GM19238 (cell line): ENCODE data around the gene VASN.
"Not testable (repeated sequence)": the region's sequence is repeated elsewhere in the genome, so short reads cannot be mapped to it uniquely, and the experiment has no call there.

Experiments
- DNase-seq: peaks from one replicate; pipeline ENCODE4 v3.0.0; 2011; ENCODE audit warnings: low spot score; ENCODE audit not compliant: insufficient read length

VASN gene

DNA sequence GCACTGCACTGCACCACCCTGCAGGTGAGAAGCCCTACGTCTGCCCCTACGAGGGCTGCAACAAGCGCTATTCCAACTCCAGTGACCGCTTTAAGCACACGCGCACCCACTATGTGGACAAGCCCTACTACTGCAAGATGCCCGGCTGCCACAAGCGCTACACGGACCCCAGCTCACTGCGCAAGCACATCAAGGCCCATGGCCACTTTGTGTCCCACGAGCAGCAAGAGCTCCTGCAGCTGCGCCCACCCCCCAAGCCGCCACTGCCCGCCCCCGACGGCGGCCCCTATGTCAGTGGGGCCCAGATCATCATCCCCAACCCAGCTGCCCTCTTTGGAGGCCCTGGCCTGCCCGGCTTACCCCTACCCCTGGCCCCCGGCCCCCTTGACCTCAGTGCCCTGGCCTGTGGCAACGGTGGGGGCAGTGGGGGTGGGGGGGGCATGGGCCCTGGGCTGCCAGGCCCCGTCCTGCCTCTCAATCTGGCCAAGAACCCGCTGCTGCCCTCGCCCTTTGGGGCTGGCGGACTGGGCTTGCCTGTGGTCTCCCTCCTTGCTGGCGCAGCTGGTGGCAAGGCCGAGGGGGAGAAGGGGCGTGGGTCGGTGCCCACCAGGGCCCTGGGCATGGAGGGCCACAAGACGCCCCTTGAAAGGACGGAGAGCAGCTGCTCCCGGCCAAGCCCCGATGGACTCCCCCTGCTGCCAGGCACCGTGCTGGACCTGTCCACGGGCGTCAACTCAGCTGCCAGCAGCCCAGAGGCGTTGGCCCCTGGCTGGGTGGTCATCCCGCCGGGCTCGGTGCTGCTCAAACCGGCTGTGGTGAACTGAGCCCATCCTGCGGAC, 34.7 kb upstream of the VASN start:
- DNase-seq = no peak

- DNase-seq = no peak
Measured at GRCh38 chr16:4337540-4338088, 34.0 kb upstream of the VASN start.

DNA sequence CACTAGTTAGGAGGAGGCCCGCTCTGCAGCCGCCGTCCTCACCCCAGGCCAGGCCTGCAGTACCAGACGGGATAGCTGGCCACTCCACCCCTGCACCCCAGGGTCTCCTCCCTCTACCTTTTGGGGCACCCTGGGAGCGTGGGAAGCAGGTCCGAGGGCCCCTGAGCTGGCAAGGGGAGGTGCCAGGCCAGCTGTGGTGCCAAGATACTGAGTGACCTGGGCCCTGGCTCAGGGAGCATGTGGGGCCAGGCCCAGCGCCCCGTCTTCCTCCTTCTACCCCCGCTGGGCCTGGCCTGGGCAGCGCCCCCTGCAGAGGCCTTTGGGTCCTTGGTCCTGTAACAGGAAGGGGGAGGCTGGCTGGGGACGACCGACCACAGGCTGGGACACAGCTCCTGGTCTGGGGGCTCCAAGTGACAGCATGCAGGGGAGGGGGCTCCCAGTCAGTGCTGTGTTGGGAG, 33.5 kb upstream of the VASN start:
- no peak for DNase-seq

- no peak for DNase-seq
Measured at GRCh38 chr16:4338712-4339299, 32.8 kb upstream of the VASN start.

DNA sequence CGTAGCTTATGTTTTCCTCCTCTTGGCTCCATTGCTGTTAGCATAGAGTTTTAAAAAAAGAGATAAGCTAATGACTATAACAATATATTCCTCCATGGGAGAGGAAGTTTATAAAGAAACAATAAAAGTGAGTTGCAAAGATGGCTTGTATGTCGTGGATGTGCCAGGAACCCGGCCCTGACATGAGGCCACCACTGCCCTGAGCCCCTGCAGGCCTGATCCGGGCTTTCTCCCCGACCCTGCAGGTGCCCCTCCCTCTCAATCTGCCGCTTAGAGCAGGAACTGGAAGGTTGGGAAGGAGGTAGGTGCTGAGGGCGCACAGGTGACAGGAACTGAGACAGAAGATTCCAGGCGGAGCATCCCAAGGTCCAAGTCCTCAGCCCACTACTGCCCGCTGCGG, 32.2 kb upstream of the VASN start:
- no peak for DNase-seq

DNA sequence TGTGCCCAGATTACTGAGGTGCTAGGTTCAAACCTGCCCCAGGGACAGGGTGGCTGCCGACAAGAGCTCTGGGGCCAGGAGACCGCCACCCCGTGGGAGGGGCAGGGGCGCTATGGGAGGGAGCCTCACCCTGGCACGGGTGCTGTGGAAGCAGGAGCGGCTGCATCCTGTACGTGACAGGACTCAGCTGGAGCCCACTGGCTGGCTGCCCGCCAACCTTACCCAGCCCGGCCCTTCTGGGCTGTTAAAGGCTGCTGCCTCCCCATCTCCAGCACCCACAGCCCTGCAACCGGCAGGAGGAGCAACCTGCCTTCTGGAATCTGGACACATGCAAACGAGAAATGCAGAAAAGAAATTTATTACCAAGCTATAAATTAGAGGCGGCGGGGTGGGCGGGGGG, 31.7 kb upstream of the VASN start:
- no peak for DNase-seq

- no peak for DNase-seq
Measured at GRCh38 chr16:4340443-4340842, 31.2 kb upstream of the VASN start.

GRCh38 chr16:4341250-4341649, 30.4 kb upstream of the VASN start:
- DNase-seq = no peak

DNA sequence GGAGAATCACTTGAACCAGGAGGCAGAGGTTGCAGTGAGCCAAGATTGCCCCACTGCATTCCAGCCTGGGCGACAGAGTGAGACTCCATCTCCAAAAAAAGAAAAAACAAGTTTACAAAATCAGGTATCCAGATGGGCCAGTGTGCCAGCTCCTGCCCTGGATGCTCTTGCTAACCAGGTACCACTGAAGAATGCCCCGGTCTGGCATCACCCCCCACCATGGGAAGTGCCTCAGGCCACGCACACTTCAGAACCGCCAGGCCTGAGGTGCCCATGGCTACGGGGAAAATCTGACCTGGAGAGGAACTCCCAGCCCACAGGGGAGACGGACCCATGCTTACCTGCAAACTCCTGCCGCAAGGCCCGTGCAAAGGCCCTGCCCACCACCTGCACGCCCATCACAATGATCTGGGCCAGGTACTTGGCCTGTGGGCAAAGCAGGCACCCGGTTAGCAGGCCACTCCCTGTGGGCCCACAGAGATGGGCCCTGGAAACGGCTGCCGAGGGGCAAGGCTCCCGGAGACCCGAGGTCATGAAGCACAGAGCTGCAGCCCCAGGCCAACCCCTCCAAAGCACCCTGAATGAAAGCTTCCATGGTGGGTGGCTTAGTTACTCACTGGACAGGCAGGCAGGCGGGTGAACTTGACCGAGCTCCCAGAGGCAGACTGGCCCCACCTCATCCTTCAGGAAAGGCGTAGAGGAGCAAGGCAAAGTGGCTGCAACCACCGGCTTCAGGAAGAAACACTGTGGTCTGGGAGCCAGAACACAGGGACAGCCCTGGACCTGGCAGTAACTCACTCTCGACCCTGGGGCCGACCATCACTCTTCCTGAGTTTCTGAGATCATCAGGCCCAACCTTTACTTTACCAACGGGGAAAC, 28.5 kb upstream of the VASN start:
- DNase-seq = no peak

DNA sequence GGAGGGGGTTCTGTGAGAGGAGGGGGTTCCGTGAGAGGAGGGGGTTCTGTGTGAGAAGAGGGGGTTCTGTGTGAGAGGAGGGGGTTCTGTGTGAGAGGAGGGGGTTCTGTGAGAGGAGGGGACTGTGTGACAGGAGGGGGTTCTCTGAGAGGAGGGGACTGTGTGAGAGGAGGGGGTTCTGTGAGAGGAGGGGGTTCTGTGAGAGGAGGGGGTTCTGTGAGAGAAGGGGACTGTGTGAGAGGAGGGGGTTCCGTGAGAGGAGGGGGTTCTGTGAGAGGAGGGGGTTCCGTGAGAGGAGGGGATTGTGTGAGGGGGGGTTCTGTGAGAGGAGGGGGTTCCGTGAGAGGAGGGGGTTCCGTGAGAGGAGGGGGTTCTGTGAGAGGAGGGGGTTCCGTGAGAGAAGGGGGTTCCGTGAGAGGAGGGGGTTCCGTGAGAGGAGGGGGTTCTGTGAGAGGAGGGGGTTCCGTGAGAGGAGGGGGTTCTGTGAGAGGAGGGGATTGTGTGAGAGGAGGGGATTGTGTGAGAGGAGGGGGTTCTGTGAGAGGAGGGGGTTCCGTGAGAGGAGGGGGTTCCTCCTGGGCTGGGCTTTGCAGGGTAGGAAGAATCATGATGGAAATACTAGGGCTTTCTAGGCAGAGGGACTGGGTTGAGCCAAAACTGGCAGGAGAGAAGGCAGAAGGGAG, 27.2 kb upstream of the VASN start:
- DNase-seq = not testable (repeated sequence)

- no peak for DNase-seq
Measured at GRCh38 chr16:4344983-4345835, 26.4 kb upstream of the VASN start.

DNA sequence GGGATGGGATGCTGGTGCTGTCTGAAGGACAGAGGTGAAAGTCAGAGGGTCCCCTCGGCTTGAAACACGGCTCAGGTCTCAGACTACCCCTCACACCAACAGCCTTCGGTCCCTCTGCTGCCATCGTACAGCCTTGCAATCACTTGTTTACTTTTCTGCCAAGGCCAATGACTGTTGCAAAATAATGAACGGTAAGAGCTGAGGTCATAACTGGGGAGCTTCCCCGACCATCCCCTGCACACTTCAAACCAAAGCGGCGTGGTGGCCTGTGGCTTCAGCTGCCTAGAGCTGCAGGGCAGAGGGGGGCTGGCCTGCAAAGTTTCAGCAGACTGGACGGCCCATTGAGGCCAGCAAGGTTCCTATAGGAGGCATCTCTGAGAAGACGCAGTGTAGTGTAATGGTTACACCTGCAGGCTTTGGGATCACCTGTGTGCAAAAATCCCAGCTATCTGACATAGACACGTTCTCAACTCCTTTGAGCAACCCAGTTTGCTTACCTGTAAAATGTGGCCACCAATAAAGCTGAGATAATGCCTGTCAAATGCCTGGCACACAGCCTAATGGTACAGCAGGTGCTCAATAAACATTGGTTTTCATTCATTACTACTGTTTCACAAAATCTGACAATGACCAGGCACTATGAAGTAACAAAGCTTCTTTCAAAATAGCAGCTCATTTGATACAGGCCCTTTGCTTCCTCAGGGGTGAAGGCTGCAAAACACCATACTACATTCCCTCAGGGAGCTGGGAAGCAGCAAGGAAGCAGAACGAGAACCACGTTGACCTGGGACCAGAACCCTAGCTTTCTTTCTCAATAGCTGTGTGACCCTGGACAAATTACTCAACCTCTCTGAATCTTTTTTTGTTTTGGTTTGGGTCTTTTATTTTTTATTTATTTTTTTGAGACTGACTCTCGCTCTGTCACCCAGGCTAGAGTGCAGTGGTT, 25.5 kb upstream of the VASN start:
- DNase-seq = no peak

GRCh38 chr16:4347010-4347409, 24.6 kb upstream of the VASN start:
- no peak for DNase-seq

DNA sequence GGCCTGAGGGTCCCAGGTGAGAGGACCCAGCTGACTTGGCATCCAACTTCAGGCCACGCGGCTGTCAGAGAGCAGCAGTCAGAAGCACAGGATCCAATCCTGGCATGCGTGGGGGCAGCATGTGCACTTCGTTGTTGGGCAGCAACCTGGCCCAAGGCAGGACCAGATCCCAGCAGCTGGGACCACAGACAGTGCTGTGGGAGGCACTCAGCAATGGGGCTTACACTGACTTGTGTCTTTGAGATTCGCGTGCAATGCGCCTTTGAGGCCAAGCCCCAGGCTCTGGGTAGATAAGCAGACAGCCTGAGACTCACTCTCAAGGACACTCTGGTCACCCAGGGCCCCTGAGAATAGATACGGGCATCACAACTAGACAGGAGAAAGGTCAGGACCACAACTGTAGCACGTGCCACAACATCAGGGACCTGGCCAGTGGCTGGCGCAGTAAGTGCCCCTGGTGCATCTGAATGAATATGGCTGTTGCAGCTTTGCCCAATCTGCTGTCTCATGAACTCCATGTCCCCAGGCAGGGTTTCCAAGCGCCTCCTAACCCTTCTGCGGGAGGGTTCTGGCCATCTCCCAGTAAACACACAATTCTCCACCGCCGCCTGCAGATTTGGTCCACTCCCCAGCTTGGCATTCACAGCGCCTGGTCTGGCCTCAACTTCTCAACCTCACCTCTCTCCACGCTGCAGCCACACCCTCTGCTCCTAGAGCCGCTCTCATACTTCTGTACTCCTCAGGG, 23.7 kb upstream of the VASN start:
- no peak for DNase-seq

- DNase-seq = no peak
Measured at GRCh38 chr16:4349332-4349731, 22.3 kb upstream of the VASN start.

- no peak for DNase-seq
Measured at GRCh38 chr16:4350365-4350786, 21.3 kb upstream of the VASN start.

DNA sequence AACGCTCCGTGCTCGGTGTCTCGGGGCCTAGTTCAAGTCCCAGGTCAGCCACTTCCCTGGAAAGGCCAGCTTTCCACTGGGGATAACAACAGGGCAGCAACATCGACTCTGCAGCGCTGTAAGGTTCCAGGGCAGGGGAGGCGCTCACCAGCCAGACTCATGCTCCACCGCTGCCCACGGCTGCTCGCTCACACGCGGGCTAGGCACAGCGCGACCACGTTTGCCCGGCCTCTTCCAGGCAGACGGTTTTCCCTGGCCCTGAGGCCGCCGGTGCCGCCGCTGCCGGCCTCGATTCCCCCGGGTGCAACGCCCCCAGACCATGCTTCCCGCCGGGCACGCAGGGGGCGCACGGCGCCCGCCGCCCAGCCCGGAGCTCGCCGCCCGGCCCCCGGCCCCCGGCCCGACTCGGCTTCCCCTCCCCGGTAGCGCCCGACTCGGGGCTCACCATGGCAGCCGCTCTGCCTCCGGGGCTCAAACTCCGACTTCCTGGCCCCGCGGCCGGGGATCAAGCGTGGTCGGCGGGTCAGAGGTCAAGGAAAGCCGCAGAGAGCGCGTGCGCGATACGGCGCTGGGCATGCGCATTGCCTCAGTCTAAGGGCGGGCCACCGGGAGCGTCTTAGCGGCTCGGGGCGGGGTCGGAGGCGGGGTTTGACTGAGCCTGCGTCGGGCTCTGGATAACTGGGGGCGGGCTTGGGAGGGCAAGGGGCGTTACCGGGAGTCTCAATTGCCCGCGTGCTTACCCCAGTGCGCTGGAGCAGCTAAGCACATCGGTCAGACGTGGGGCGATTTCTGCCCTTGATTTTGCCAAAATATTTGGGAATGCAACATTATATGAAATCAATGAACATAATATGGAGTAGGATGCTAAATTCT, 20.6 kb upstream of the VASN start, which contains the start of gene PAM16:
Gene PAM16 (minus strand): TSS at position 535 of the 873 bp plus-strand sequence. CDS start 87 bp downstream, at position 448.
- peak; percentile 97 for DNase-seq
